ENCODE measurements around the gene PRELP.

DNA sequence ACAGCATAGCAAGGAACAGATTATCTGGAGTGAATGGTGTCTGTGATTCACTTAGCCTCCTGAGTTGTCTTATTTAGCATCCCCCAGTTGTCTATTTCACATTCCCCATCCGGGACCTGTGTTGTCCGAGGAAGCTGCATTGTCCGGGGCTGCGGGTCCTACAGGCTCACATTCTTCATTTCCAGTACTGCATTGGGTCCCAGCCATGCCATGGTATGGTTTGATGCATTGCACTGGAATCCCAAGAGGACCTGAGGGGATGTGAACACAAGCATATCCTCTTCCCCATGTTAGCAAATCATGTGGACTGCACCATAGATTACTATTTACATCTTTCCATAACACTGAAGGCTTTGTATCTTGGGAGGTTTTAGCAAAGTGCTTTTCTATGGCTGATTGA lies 48.2 kb upstream of the PRELP start:
- no peak for TF ChIP-seq CTCF (IDR thresholded peaks at IDR 0.05)
- TF ChIP-seq POLR2A (IDR thresholded peaks at IDR 0.05): no peak
